Heart left ventricle (tissue), 13 donors: ENCODE data around the gene NALCN.

Experiments
- CTCF ChIP-seq, 12 donors: fragments of 200-600 bp; sonication (generic) in 4 of 12; IDR thresholded peaks; one replicate each; pipeline versions ENCODE4 v1.5.0 to v1.8.0; 2018 to 2022; ENCODE audit warnings: antibody characterized with exemption in 12 of 12, mild to moderate bottlenecking in 5 of 12
- POLR2A ChIP-seq, 2 donors: fragments of 450-650 bp; IDR thresholded peaks; one replicate each; pipeline ENCODE4 v1.6.1; 2017; ENCODE audit warnings: antibody characterized with exemption in 2 of 2, mild to moderate bottlenecking in 2 of 2, moderate library complexity in 2 of 2
- donor health status: ischemic (EF 13 %, LVEDD 7.1; RV severe dilation, severe dysfunction).
- donor health status: DM: no; HTN: yes; CAD: no.
- donor health status: DM: no; HTN: no; CAD: no.
- donor health status: ischemic (EF 25% LVEDD 6.9; RV normal size, moderate dysfunction).
- donor health status: ischemic (EF 25% LVEDD 5.7; RV mildly dilated, moderate dysfunction).
- donor health status: ischemic (EF 35%, LVEDD 5.7; RV mildly dilated, moderate dysfunction).
- donor health status: nonischemic (EF 11% LVEDD 7.7; RV severe dilation, severe dysfunction).
- donor health status: DM: yes; HTN: yes; CAD: no.
- donor health status: PGD.
- donor health status: ischemic (EF 29% LVEDD 5.4; RV normal size, mild dysfunction).
- donor health status: nonischemic (EF 23%, LVEDD 6.1; RV moderate dilation, normal function).

DNA sequence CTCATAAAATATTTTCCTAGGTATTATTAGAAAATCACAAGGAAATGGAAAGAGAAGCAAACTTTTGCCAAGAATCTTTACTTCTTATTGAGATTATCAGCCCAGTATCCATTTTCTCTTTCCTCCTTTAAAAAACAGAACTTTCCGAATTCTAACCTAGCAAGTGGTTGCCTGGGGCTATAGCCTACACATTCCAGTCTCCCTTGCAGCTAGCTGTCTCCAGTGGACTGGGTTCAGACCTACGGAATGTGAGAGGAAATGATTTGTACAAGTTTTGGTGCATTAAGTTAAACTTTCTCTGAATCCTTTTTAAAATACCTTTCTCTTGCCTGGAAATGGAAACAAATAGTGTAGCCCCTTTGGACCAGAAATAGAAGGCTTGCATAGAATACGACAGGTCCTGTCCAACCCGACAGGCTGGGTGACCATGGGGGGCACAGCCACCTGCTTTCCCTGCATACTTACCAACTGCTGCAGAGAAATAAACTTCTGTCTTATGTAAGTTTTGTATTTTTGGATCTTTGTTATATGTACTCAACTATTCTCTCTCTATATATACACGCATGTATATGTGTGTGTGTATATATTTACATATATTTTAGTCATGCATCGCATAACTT, 185.9 kb downstream of the NALCN start:
- TF ChIP-seq CTCF (IDR thresholded peaks at IDR 0.05) (no peak), POLR2A (IDR thresholded peaks at IDR 0.05) (no peak)
